ENCODE results near the gene MAPKBP1. TPM values are rescaled to one million over a fixed set of nuclear protein-coding genes. Genes with fewer than 3 reads are reported as not detected.

The MAPKBP1 gene
- polyA plus RNA-seq, 2 of the 4 experiments (the other 2 are of a cell fraction): 2.5 to 6.1 TPM

DNA sequence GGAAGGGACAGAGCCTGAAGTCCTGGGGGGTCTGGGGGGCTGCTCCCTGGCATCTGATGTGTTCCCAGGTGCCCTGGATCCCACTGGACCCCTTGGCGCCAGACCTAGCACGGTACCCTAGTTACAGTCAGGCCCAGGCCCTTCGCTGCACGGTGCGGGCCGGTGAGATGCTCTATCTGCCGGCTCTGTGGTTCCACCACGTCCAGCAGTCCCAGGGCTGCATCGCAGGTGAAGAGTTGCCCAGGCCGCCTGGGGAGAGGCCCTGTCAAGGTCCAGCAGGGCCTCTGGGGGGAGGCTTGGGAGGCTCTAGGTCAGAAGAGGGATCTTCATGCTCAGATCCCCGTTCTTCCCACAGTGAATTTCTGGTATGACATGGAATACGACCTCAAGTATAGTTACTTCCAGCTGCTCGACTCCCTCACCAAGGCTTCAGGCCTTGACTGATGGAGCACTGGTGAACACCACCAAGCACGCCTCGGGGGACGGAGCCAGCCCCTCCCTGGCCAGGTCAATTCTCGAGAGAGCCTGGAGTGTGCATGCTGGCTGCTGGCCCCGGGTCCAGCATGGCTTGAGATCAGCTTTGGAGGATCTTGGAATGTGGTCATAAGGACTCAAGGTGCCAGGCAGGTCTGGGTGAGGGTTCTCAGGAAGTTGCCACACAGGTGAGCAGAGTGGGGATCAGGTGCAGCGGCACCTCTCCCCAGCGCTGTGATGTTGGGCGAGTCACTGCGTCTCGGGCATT lies 62.6 kb downstream of the MAPKBP1 start:
- TF ChIP-seq PHF8 (IDR thresholded peaks at IDR 0.05; ENCODE audit: borderline replicate concordance, low read depth) (no peak), HOXB5 (CRISPR knock-in tag; IDR thresholded peaks at IDR 0.05) (no peak), POLR2AphosphoS2 (conservative IDR thresholded peaks at IDR 0.05; ENCODE audit: low read length) (no peak), FOSB (CRISPR knock-in tag; IDR thresholded peaks at IDR 0.05) (no peak), MAZ (IDR thresholded peaks at IDR 0.05; ENCODE audit: borderline replicate concordance, low read depth, low read length) (no peak)
- FAIRE-seq (no peak), DNase-seq (ENCODE audit: low read depth in 1 of 2, low spot score in 1 of 2) (no peak), ATAC-seq (no peak)
- no peak overlapping the region for H3K27ac ChIP-seq
- ChIA-PET CTCF (interaction anchor here (0.6 kb wide), 1 partner anchor 144 kb away, joined by 3 read pairs; no protein-coding TSS in a partner anchor), POLR2A (no interaction called here)
- no peak overlapping the region for H3K4me3 ChIP-seq
- WGBS (ENCODE audit: missing lambda C conversion rate): 82% methylated on average over 18 of the region's 23 CpGs
- no peaks in the 10 kb centered on the region for H3K9me3 ChIP-seq
- H3K4me2 ChIP-seq: no peak overlapping the region
- no peaks in the 10 kb centered on the region for H3K4me1 ChIP-seq

DNA sequence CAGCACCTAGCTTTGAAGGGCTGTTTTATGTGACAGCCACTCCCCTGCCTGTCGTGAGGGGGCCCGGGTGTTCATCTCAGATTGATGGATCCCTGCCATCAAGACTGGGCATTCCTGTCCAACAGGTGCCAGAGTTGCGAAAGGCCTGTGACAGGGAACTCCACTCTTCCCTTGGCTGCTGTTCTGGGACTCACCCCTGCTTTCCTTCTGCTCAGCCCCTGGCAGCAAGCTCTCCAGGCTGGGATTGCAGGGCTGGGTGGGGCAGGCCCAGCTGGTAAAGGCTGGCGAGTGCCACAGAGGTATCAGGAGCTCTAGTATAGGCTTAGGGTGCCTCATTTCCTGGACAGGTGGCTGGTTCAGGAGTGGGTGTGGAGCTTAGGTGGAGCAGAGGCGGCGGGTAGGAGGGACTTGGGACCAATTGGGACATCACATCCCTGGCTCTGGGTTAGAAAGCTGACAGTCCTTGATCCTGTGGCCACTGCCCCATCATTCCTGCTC lies 64.2 kb downstream of the MAPKBP1 start, which contains the start of gene PLA2G4B:
PLA2G4B (plus strand) TSS at position 448 of the 498 bp plus-strand sequence. CDS start 67 bp downstream, outside the sequence.
- no peaks in the 10 kb centered on the region for H3K4me1 ChIP-seq
- no peak within 1 kb of the TSS for H3K4me3 ChIP-seq
- 88% methylated on average over 6 of the region's 6 CpGs for WGBS (ENCODE audit: missing lambda C conversion rate)
- ATAC-seq: no peak
- ChIA-PET CTCF (interaction anchor here (1.4 to 1.6 kb wide), 3 partner anchors 8 to 66 kb away, joined by 4 to 6 read pairs (median 6); no protein-coding TSS in a partner anchor), POLR2A (no interaction called here)
- DNase-seq (ENCODE audit: low read depth in 1 of 2, low spot score in 1 of 2): no peak
- no peak for TF ChIP-seq KDM5A (IDR thresholded peaks at IDR 0.05)
- no peak for TF ChIP-seq EHF (CRISPR knock-in tag; IDR thresholded peaks at IDR 0.05)
- TF ChIP-seq HOXA7 (CRISPR knock-in tag; IDR thresholded peaks at IDR 0.05): no peak
- TF ChIP-seq, protein P1, sequence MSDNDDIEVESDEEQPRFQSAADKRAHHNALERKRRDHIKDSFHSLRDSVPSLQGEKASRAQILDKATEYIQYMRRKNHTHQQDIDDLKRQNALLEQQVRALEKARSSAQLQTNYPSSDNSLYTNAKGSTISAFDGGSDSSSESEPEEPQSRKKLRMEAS (IDR thresholded peaks at IDR 0.05): no peak
- no peak for TF ChIP-seq JUNB (IDR thresholded peaks at IDR 0.05)
- TF ChIP-seq, protein P2, sequence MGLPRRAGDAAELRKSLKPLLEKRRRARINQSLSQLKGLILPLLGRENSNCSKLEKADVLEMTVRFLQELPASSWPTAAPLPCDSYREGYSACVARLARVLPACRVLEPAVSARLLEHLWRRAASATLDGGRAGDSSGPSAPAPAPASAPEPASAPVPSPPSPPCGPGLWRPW (IDR thresholded peaks at IDR 0.05): no peak
- TF ChIP-seq, protein P3, sequence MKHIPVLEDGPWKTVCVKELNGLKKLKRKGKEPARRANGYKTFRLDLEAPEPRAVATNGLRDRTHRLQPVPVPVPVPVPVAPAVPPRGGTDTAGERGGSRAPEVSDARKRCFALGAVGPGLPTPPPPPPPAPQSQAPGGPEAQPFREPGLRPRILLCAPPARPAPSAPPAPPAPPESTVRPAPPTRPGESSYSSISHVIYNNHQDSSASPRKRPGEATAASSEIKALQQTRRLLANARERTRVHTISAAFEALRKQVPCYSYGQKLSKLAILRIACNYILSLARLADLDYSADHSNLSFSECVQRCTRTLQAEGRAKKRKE (CRISPR knock-in tag; IDR thresholded peaks at IDR 0.05; ENCODE audit: low read depth): no peak
- TF ChIP-seq RFX5 (IDR thresholded peaks at IDR 0.05): no peak
- TF ChIP-seq NPAS2 (CRISPR knock-in tag; IDR thresholded peaks at IDR 0.05; ENCODE audit: borderline replicate concordance): no peak
- no peak for TF ChIP-seq RCOR1 (IDR thresholded peaks at IDR 0.05; ENCODE audit: low read depth, low read length)
- TF ChIP-seq EHMT2 (IDR thresholded peaks at IDR 0.05; ENCODE audit: low read depth): no peak
- no peak within 1 kb of the TSS for H3K4me2 ChIP-seq
- no peak within 1 kb of the TSS for H3K27ac ChIP-seq
- H3K9me3 ChIP-seq: no peaks in the 10 kb centered on the region
- FAIRE-seq: no peak

DNA sequence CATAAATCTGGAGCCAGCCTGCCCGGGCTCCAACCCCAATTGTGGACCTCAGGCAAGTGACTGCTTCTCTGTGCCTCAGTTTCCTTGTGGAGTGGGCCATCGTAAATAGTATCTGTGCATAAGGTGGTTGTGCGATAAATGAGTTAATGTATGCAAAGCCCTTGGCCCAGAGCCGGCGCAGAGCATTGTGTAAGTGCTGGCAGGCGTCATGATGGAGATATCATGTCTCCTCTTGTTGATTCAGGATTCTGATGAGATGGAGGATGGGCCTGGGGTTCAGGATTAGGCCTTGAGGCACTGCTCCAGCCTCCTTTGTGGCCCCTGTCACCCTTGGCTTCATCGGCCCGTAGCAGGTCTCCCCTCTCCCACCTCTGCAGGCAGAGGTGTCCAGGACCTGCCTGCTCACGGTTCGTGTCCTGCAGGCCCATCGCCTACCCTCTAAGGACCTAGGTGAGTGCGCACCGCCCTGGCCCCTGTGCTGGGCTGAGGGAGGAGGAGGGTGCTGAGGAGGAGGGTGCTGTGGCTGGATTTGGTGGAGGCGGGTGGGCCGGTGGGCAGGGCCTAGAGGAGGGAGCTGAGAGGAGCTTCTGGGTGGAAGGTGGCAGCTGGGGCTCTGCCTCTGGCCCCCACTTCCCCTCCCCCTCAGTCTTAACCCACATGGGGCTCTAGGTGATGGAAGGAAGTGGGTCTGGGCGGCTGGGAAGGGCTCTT lies 65.7 kb downstream of the MAPKBP1 start:
- TF ChIP-seq CBX8 (IDR thresholded peaks at IDR 0.05) (no peak), SMC3 (IDR thresholded peaks at IDR 0.05) (no peak)
- ATAC-seq (no peak), FAIRE-seq (no peak), DNase-seq (ENCODE audit: low read depth in 1 of 2, low spot score in 1 of 2) (no peak)
- 79% methylated on average over 6 of the region's 16 CpGs for WGBS (ENCODE audit: missing lambda C conversion rate)
- no peaks in the 10 kb centered on the region for H3K4me1 ChIP-seq
- CTCF ChIA-PET: interaction anchor here (1.6 kb wide), 2 partner anchors 28 to 65 kb away, joined by 6 read pairs; no protein-coding TSS in a partner anchor
- H3K9me3 ChIP-seq: no peaks in the 10 kb centered on the region
- no peak overlapping the region for H3K4me2 ChIP-seq
- POLR2A ChIA-PET: no interaction called here
- H3K27ac ChIP-seq: no peak overlapping the region
- no peak overlapping the region for H3K4me3 ChIP-seq

All from A549 (cell line).